ENCODE data around the gene AOPEP.

DNA sequence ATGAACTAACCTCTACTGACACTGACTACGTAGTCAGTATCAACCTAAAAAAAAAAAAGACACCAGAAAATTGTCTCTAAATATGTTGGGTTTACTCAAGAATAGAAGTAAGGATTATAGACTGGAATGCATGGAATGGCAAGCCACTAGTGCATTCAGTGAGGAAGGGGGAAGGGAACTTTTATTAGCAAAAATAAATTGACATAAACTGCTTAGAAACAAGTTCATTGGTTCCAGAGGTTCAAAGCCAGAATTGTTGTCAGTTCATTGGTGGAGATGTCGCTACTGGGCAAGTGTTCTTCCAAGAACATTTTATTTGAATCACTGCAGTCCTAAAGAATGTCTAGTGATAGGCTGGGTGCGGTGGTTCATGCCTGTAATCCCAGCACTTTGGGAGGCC is 26.1 kb upstream of the AOPEP start:
- TF ChIP-seq EZH2phosphoT487 (IDR thresholded peaks at IDR 0.05; ENCODE audit: low read depth), result no peak
- TF ChIP-seq CTCF (IDR thresholded peaks at IDR 0.05; ENCODE audit: low read depth, low read length), result no peak

Data from OCI-LY3 (cell line).